RWPE2 (cell line): ENCODE measurements around the gene ARHGAP10.

Experiments
- ATAC-seq: fragments of 200-7000 bp; cut with Tn5 transposase; 3 replicates; pipeline ENCODE4 v1.9.1; 2021; ENCODE audit warnings: low read depth
- DNase-seq: peaks from one replicate; pipeline ENCODE4 v3.0.0-alpha.2; 2020; ENCODE audit warnings: low spot score
- H3K27ac ChIP-seq: fragments of 450-650 bp; 2 replicates; pipeline ENCODE4 v1.5.1; 2017; ENCODE audit warnings: mild to moderate bottlenecking; ENCODE audit not compliant: poor library complexity, severe bottlenecking
- H3K27me3 ChIP-seq: fragments of 250-450 bp; sonication (Bioruptor Pico); 2 replicates; pipeline ENCODE4 v1.5.1; 2021; ENCODE audit warnings: mild to moderate bottlenecking, moderate library complexity; ENCODE audit not compliant: insufficient read depth, poor library complexity, severe bottlenecking
- H3K36me3 ChIP-seq: fragments of 250-450 bp; sonication (Bioruptor Pico); 2 replicates; pipeline ENCODE4 v1.5.1; 2020; ENCODE audit warnings: low read depth, mild to moderate bottlenecking, moderate library complexity
- H3K4me1 ChIP-seq: fragments of 250-450 bp; sonication (Bioruptor Pico); 2 replicates; pipeline ENCODE4 v1.5.1; 2021; ENCODE audit warnings: mild to moderate bottlenecking, moderate library complexity; ENCODE audit not compliant: insufficient read depth, poor library complexity, severe bottlenecking
- H3K4me3 ChIP-seq: fragments of 250-450 bp; sonication (Bioruptor Pico); 2 replicates; pipeline ENCODE4 v1.5.1; 2021; ENCODE audit warnings: mild to moderate bottlenecking, moderate library complexity; ENCODE audit not compliant: severe bottlenecking
- H3K9me3 ChIP-seq: fragments of 250-450 bp; sonication (Bioruptor Pico); 2 replicates; pipeline ENCODE4 v1.5.1; 2021; ENCODE audit warnings: mild to moderate bottlenecking, moderate library complexity; ENCODE audit not compliant: severe bottlenecking
- TF ChIP-seq, protein P1 (sequence below): fragments of 450-650 bp; IDR thresholded peaks from one replicate; pipeline ENCODE4 v1.5.1; 2017; ENCODE audit warnings: mild to moderate bottlenecking, moderate library complexity; ENCODE audit not compliant: poor library complexity, severe bottlenecking

Gene ARHGAP10

DNA sequence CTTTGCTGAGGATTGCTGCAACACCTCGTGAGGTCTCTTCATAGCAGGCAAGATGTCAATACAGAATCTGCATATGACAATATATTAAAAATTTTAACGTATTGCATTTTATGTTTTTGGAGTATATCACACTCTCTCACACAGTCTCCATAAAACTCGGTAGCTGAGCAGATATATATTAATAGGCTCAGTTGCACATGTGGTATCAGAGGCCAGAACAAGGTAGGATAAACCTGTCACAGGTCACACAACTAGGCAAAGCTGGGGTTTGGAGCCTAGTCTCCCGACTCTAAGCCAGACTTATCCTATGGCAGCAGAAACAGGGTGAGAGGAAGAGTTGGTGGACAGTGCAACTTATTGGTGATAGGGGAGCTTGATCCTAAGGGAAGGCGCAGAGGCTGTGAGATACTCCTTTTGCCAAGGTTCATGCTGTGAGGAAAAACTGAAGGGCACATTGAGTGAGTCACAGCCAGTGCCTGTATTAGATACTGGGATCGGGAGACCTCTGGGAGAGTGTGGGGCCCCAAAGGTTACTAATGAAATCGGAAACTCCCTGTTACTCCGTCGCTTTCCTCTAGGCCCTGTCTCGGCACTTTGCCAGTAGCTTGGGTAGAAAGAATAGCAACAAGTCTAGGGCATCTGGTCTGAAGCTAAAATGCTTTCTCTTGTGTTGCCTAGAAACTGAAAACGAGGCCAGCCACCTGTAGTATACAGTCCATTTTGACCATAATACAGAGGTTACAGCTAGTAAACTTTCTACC lies 195.7 kb downstream of the ARHGAP10 start:
- TF ChIP-seq, protein P1, sequence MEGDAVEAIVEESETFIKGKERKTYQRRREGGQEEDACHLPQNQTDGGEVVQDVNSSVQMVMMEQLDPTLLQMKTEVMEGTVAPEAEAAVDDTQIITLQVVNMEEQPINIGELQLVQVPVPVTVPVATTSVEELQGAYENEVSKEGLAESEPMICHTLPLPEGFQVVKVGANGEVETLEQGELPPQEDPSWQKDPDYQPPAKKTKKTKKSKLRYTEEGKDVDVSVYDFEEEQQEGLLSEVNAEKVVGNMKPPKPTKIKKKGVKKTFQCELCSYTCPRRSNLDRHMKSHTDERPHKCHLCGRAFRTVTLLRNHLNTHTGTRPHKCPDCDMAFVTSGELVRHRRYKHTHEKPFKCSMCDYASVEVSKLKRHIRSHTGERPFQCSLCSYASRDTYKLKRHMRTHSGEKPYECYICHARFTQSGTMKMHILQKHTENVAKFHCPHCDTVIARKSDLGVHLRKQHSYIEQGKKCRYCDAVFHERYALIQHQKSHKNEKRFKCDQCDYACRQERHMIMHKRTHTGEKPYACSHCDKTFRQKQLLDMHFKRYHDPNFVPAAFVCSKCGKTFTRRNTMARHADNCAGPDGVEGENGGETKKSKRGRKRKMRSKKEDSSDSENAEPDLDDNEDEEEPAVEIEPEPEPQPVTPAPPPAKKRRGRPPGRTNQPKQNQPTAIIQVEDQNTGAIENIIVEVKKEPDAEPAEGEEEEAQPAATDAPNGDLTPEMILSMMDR, result no peak
- H3K36me3 ChIP-seq, result no peaks in the 10 kb centered on the region
- H3K9me3 ChIP-seq, result no peaks in the 10 kb centered on the region
- ATAC-seq (peak; percentile 19; the same call in 1 of the 3 replicates), DNase-seq (no peak)
- no peaks in the 10 kb centered on the region for H3K4me1 ChIP-seq
- H3K27ac ChIP-seq, result no peak overlapping the region
- H3K4me3 ChIP-seq, result no peak overlapping the region
- no peaks in the 10 kb centered on the region for H3K27me3 ChIP-seq

DNA sequence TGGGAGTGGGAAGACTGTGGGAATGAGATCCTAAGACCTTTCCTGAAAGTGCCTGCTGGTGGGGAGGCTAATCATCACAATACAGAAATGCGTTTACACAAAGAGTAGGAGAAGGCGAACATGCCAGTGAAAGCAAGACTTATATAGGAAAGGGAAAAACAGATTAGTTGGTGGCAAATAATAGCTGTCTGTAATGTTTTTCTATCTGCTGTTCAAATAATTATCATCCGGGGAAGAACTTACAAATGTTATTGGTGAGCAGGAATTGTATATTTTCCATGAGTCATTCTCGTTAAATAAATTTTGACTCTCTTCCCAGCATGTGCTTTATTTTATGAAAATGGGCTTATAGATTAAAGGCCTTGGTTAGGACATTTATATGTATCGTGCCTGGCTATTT lies 196.5 kb downstream of the ARHGAP10 start:
- DNase-seq, result no peak
- Histone ChIP-seq H3K9me3 (no peaks in the 10 kb centered on the region), H3K36me3 (no peaks in the 10 kb centered on the region), H3K4me1 (no peaks in the 10 kb centered on the region), H3K27ac (no peak overlapping the region), H3K27me3 (no peaks in the 10 kb centered on the region), H3K4me3 (no peak overlapping the region)
- no peak for ATAC-seq
- TF ChIP-seq, protein P1, result no peak

DNA sequence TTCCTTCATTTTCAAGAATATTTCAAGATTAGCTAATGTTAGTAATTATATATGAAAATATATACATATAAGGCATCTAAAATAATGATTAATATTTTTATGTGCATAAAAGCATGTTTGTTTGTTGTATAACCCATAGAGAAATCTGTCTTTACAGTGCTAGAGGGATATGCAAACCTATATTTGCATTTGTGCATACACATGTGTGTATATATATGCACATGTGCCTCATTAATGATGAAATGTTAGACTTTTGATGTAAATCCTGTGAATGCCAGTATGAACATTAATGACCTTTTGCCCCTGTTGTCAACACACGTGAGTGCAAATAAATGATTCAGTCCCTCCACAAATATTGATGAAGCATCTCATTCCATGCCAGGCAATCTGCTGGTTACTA lies 197.9 kb downstream of the ARHGAP10 start:
- no peak for DNase-seq

DNA sequence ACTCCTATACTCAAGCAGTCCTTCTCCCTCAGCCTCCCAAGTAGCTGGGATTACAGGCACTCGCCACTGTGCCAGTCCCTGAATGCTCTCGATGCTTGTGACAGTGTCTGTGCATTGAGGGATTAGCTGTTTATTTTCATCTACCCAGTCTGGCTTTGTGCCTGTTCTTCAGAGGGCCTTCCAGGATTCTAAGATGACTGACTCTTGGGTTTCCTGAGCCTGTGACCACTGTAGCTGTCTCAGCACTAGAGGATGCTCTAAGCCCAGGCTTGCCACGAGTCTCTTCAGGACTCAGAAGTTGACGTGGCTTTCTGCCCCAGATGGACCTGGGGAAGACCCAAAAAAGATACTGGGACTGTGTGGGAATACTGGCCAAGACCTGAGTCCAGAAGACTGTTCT lies 201.4 kb downstream of the ARHGAP10 start:
- TF ChIP-seq, protein P1, result no peak
- DNase-seq, result no peak
- no peak overlapping the region for H3K27ac ChIP-seq
- H3K9me3 ChIP-seq, result no peaks in the 10 kb centered on the region
- ATAC-seq, result no peak
- H3K36me3 ChIP-seq, result no peaks in the 10 kb centered on the region
- no peaks in the 10 kb centered on the region for H3K27me3 ChIP-seq
- no peaks in the 10 kb centered on the region for H3K4me1 ChIP-seq
- H3K4me3 ChIP-seq, result no peak overlapping the region

More for the DNA sequence above, 197.9 kb downstream of the ARHGAP10 start:
- Histone ChIP-seq H3K27me3 (no peaks in the 10 kb centered on the region), H3K4me1 (no peaks in the 10 kb centered on the region), H3K9me3 (no peaks in the 10 kb centered on the region), H3K27ac (no peak overlapping the region), H3K4me3 (no peak overlapping the region), H3K36me3 (no peaks in the 10 kb centered on the region)
- ATAC-seq, result no peak
- TF ChIP-seq, protein P1, result no peak

DNA sequence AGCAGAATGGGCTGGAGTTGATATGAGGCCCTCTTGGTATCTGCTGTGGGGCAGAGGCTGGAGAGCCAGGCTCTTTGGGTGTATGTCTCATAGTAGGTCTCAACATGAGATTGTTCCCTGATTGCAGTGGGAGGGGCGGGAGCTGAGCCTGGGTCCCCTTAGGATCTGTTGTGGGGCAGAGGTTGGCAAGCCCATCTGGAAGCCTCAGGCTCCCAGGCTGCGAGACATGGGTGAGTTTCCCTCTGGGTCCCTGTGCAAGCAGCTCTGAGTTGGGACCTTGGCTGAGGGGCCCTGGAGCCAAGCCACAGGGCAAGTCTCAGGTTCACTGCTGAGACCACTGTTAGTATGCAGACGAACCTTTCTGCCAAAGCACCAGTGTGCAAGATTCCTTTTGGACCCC lies 201.9 kb downstream of the ARHGAP10 start:
- Histone ChIP-seq H3K9me3 (no peaks in the 10 kb centered on the region), H3K36me3 (no peaks in the 10 kb centered on the region), H3K4me1 (no peaks in the 10 kb centered on the region), H3K4me3 (no peak overlapping the region), H3K27ac (no peak overlapping the region), H3K27me3 (no peaks in the 10 kb centered on the region)
- TF ChIP-seq, protein P1, result no peak
- DNase-seq (no peak), ATAC-seq (no peak)
